RWPE2 (cell line): ENCODE measurements around the gene TMCC3.

Experiments used
- ATAC-seq: fragments of 200-7000 bp; cut with Tn5 transposase; 3 replicates; pipeline ENCODE4 v1.9.1; 2021; ENCODE audit warnings: low read depth
- DNase-seq: peaks from one replicate; pipeline ENCODE4 v3.0.0-alpha.2; 2020; ENCODE audit warnings: low spot score
- H3K27ac ChIP-seq: fragments of 450-650 bp; 2 replicates; pipeline ENCODE4 v1.5.1; 2017; ENCODE audit warnings: mild to moderate bottlenecking; ENCODE audit not compliant: poor library complexity, severe bottlenecking
- H3K27me3 ChIP-seq: fragments of 250-450 bp; sonication (Bioruptor Pico); 2 replicates; pipeline ENCODE4 v1.5.1; 2021; ENCODE audit warnings: mild to moderate bottlenecking, moderate library complexity; ENCODE audit not compliant: insufficient read depth, poor library complexity, severe bottlenecking
- H3K36me3 ChIP-seq: fragments of 250-450 bp; sonication (Bioruptor Pico); 2 replicates; pipeline ENCODE4 v1.5.1; 2020; ENCODE audit warnings: low read depth, mild to moderate bottlenecking, moderate library complexity
- H3K4me1 ChIP-seq: fragments of 250-450 bp; sonication (Bioruptor Pico); 2 replicates; pipeline ENCODE4 v1.5.1; 2021; ENCODE audit warnings: mild to moderate bottlenecking, moderate library complexity; ENCODE audit not compliant: insufficient read depth, poor library complexity, severe bottlenecking
- H3K4me3 ChIP-seq: fragments of 250-450 bp; sonication (Bioruptor Pico); 2 replicates; pipeline ENCODE4 v1.5.1; 2021; ENCODE audit warnings: mild to moderate bottlenecking, moderate library complexity; ENCODE audit not compliant: severe bottlenecking
- H3K9me3 ChIP-seq: fragments of 250-450 bp; sonication (Bioruptor Pico); 2 replicates; pipeline ENCODE4 v1.5.1; 2021; ENCODE audit warnings: mild to moderate bottlenecking, moderate library complexity; ENCODE audit not compliant: severe bottlenecking
- CTCF ChIP-seq: fragments of 450-650 bp; IDR thresholded peaks from one replicate; pipeline ENCODE4 v1.5.1; 2017; ENCODE audit warnings: mild to moderate bottlenecking, moderate library complexity; ENCODE audit not compliant: poor library complexity, severe bottlenecking

The TMCC3 gene

DNA sequence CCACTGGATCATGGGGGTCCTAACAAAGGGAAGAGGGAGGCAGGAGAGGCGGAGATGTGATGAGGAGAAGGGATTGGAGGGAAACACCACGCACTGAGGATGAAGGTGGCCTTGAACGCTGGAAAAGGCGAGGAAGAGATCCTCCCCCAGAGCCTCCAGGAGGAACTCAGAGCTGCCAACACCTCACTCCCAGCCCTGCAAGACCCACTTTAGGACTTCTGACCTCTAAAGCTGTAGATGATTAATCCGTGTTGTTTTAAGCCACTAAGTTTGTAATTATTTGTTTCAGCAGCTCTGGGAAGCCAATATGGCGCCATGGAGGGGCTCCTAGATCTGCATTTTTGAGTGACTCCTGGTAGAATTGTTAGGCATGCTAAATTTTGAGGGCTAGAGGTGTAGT is 116.1 kb downstream of the TMCC3 start:
- DNase-seq (no peak), ATAC-seq (no peak)
- H3K27me3 ChIP-seq: no peaks in the 10 kb centered on the region
- H3K9me3 ChIP-seq: no peaks in the 10 kb centered on the region
- TF ChIP-seq CTCF: no peak
- no peaks in the 10 kb centered on the region for H3K4me1 ChIP-seq
- no peak overlapping the region for H3K4me3 ChIP-seq
- no peaks in the 10 kb centered on the region for H3K36me3 ChIP-seq
- H3K27ac ChIP-seq: no peak overlapping the region

- no peak overlapping the region for H3K4me3 ChIP-seq
- ATAC-seq: peak; percentile 74
- peak; percentile 68 for TF ChIP-seq CTCF
These were observed 117.6 kb downstream of the TMCC3 start for GRCh38 chr12:94532490-94533422.

GRCh38 chr12:94531196-94531720 is 119.1 kb downstream of the TMCC3 start:
- TF ChIP-seq CTCF: no peak
- no peaks in the 10 kb centered on the region for H3K36me3 ChIP-seq
- ATAC-seq (no peak), DNase-seq (no peak)
- no peaks in the 10 kb centered on the region for H3K4me1 ChIP-seq
- H3K4me3 ChIP-seq: no peak overlapping the region
- H3K27me3 ChIP-seq: no peaks in the 10 kb centered on the region
- H3K9me3 ChIP-seq: no peaks in the 10 kb centered on the region
- no peak overlapping the region for H3K27ac ChIP-seq

More at GRCh38 chr12:94532490-94533422, 117.6 kb downstream of the TMCC3 start:
- no peak overlapping the region for H3K27ac ChIP-seq
- no peaks in the 10 kb centered on the region for H3K27me3 ChIP-seq
- no peaks in the 10 kb centered on the region for H3K36me3 ChIP-seq
- no peaks in the 10 kb centered on the region for H3K9me3 ChIP-seq
- H3K4me1 ChIP-seq: no peaks in the 10 kb centered on the region
- DNase-seq: no peak

GRCh38 chr12:94525951-94526350 is 124.4 kb downstream of the TMCC3 start:
- Histone ChIP-seq H3K36me3 (no peaks in the 10 kb centered on the region), H3K27me3 (no peaks in the 10 kb centered on the region), H3K4me1 (no peaks in the 10 kb centered on the region), H3K27ac (no peak overlapping the region), H3K9me3 (no peaks in the 10 kb centered on the region), H3K4me3 (no peak overlapping the region)
- DNase-seq (no peak), ATAC-seq (no peak)
- no peak for TF ChIP-seq CTCF
